AG04449 (cell line): ENCODE results near the gene IL22.

Source experiments
- CTCF ChIA-PET: fragments of 350-600 bp; formaldehyde crosslinking; extraction: SDS; loops from one replicate; lab custom pipeline; 2021; ENCODE audit warnings: antibody characterized with exemption; lab: Yijun Ruan, JAX
- POLR2A ChIA-PET: fragments of 400-600, 350-600 bp; formaldehyde crosslinking; extraction: SDS; loops from one replicate; lab custom pipeline; 2020; ENCODE audit warnings: antibody characterized with exemption, inconsistent platforms; lab: Yijun Ruan, JAX
- DNase-seq: peaks from one replicate; pipeline ENCODE4 v3.0.0-alpha.2; 2010; ENCODE audit warnings: low read depth, low spot score
- H3K4me3 ChIP-seq: 2 replicates; pipeline ENCODE4 v1.5.1; 2011; ENCODE audit warnings: low read depth, mild to moderate bottlenecking, control low read depth, low read length
- CTCF ChIP-seq: IDR thresholded peaks from one replicate; pipeline ENCODE4 v1.5.1; 2011; ENCODE audit warnings: mild to moderate bottlenecking, moderate library complexity, low read length, control low read depth, inconsistent platforms; ENCODE audit not compliant: insufficient read depth; ENCODE audit errors: missing control alignments

Gene IL22

GRCh38 chr12:68291396-68292036, 38.1 kb upstream of the IL22 start:
- DNase-seq: no peak
- CTCF ChIA-PET: interaction anchor here (1.0 to 1.7 kb wide), 2 partner anchors 13 to 26 kb away, joined by 4 read pairs; no protein-coding TSS in a partner anchor

GRCh38 chr12:68290126-68290525, 36.7 kb upstream of the IL22 start:
- no peak for DNase-seq
- TF ChIP-seq CTCF: no peak
- CTCF ChIA-PET: no interaction called here
- POLR2A ChIA-PET: no interaction called here
- H3K4me3 ChIP-seq: no peak overlapping the region

More at GRCh38 chr12:68291396-68292036, 38.1 kb upstream of the IL22 start:
- no peak for TF ChIP-seq CTCF
- no peak overlapping the region for H3K4me3 ChIP-seq
- POLR2A ChIA-PET: no interaction called here

- CTCF ChIA-PET: no interaction called here
These were observed 33.7 kb upstream of the IL22 start for GRCh38 chr12:68287106-68287505.

GRCh38 chr12:68286396-68286795, 33.0 kb upstream of the IL22 start:
- CTCF ChIA-PET: interaction anchor here (1.1 to 1.3 kb wide), 2 partner anchors 30 to 63 kb away, joined by 4 to 5 read pairs; no protein-coding TSS in a partner anchor
- POLR2A ChIA-PET: no interaction called here
- no peak for DNase-seq
- H3K4me3 ChIP-seq: no peak overlapping the region
- TF ChIP-seq CTCF: no peak

More at GRCh38 chr12:68287106-68287505, 33.7 kb upstream of the IL22 start:
- TF ChIP-seq CTCF: no peak
- no peak for DNase-seq
- POLR2A ChIA-PET: no interaction called here
- H3K4me3 ChIP-seq: no peak overlapping the region

GRCh38 chr12:68285541-68285940, 32.1 kb upstream of the IL22 start:
- CTCF ChIA-PET: interaction anchor here (1.1 to 1.3 kb wide), 2 partner anchors 31 to 62 kb away, joined by 4 to 5 read pairs; no protein-coding TSS in a partner anchor
- H3K4me3 ChIP-seq: no peak overlapping the region
- TF ChIP-seq CTCF: no peak
- no peak for DNase-seq
- POLR2A ChIA-PET: no interaction called here

GRCh38 chr12:68281322-68282077, 28.1 kb upstream of the IL22 start:
- no peak for TF ChIP-seq CTCF
- CTCF ChIA-PET: interaction anchor here (0.9 to 1.3 kb wide), 2 partner anchors 8 to 35 kb away, joined by 3 read pairs; no protein-coding TSS in a partner anchor
- no peak for DNase-seq
- no peak overlapping the region for H3K4me3 ChIP-seq
- POLR2A ChIA-PET: no interaction called here
